Transverse colon (tissue), 4 donors: ENCODE data around the gene KRT28. TPM values are rescaled to one million over a fixed set of nuclear protein-coding genes. Genes with fewer than 3 reads are reported as not detected.

Experiments used
- DNase-seq: peaks from one replicate; pipeline ENCODE4 v3.0.0-alpha.2; 2019
- H3K27ac ChIP-seq, 4 donors: fragments of 200-600 bp; sonication (generic); 2 replicates each; pipeline ENCODE4 v1.5.1; 2016 to 2018; ENCODE audit warnings: inconsistent platforms in 4 of 4
- H3K27me3 ChIP-seq: fragments of 200-600 bp; sonication (generic); 2 replicates; pipeline ENCODE4 v1.5.1; 2017; ENCODE audit warnings: inconsistent platforms
- H3K36me3 ChIP-seq, 4 donors: fragments of 200-600 bp; sonication (generic); 2 replicates each; pipeline ENCODE4 v1.5.1; 2017 to 2019; ENCODE audit warnings: inconsistent platforms in 4 of 4
- H3K4me1 ChIP-seq, 4 donors: fragments of 200-600 bp; sonication (generic); 2 replicates each; pipeline ENCODE4 v1.5.1; 2017 to 2020; ENCODE audit warnings: inconsistent platforms in 4 of 4
- H3K4me3 ChIP-seq, 4 donors: fragments of 200-600 bp; sonication (generic); 1 replicate in 1 of 4; 2 replicates in 3 of 4; pipeline versions ENCODE4 v1.5.1 to v1.6.1; 2017 to 2019; ENCODE audit warnings: inconsistent platforms in 4 of 4
- H3K9me3 ChIP-seq, 2 donors: fragments of 200-600 bp; sonication (generic); 2 replicates each; pipeline ENCODE4 v1.5.1; 2017 to 2019; ENCODE audit warnings: inconsistent platforms in 2 of 2
- CTCF ChIP-seq, 5 experiments: fragments of 200-600 bp in 3 of 5; fragments of 450-650 bp in 2 of 5; sonication (generic) in 3 of 5; IDR thresholded peaks; 1 replicate in 2 of 5; 2 replicates in 3 of 5; pipeline ENCODE4 v1.5.1; 2016 to 2017; ENCODE audit warnings: antibody characterized with exemption in 5 of 5, inconsistent platforms in 3 of 5, mild to moderate bottlenecking in 2 of 5, moderate library complexity in 1 of 5
- EP300 ChIP-seq: sonication (generic); formaldehyde crosslinking; IDR thresholded peaks from one replicate; pipeline ENCODE4 v1.6.1; 2017; ENCODE audit warnings: antibody characterized with exemption, low read depth
- POLR2A ChIP-seq: fragments of 450-650 bp; IDR thresholded peaks from one replicate; pipeline ENCODE4 v1.6.1; 2016; ENCODE audit warnings: antibody characterized with exemption, mild to moderate bottlenecking, moderate library complexity
- POLR2AphosphoS5 ChIP-seq, 3 donors: sonication (generic); formaldehyde crosslinking; IDR thresholded peaks; one replicate each; pipeline ENCODE4 v1.6.1; 2016; ENCODE audit warnings: antibody characterized with exemption in 3 of 3
- WGBS, 2 donors: methylation state at CpG; one replicate each; pipeline ENCODE4 v1.1.5; 2018; ENCODE audit warnings: low coverage in 1 of 2; 5-methylcytosine and 5-hydroxymethylcytosine counted together
- in situ Hi-C, 4 donors: fragments of 200-750 bp; cut with MboI; loops; one replicate each; pipeline versions ENCODE4 v1.15.0 to v1.15.1; 2017; ENCODE audit warnings: low sequenced_read_pairs in 3 of 4, low pct_ligation_motif_present in 1 of 4, low pct_unique_long_range_greater_than_20kb in 1 of 4
- intact Hi-C: fragments of 100-400 bp; cut with DNase I; formaldehyde crosslinking; loops from one replicate; pipeline ENCODE4 v1.15.1; 2023; ENCODE audit warnings: low total_unique reads
- total RNA-seq, 4 donors: library from RNA; depleted of rRNA; stranded (reverse); fragments of >200 nt; gene quantifications; one replicate each; pipeline ENCODE4 v1.1.0, GENCODE V29; 2016

KRT28 gene
- total RNA-seq, 4 donors from 2014 or later = not detected

- no peak for TF ChIP-seq POLR2A
- no peak for TF ChIP-seq POLR2AphosphoS5 (IDR thresholded peaks at IDR 0.05)
- TF ChIP-seq CTCF (IDR thresholded peaks at IDR 0.05) = no peak
- TF ChIP-seq EP300 = no peak
- WGBS, 2 donors = 90 to 100% methylated on average over 1 to 3 of the region's 3 CpGs
- Histone ChIP-seq H3K4me1 (no peaks in the 10 kb centered on the region), H3K9me3 (no peaks in the 10 kb centered on the region), H3K36me3 (no peaks in the 10 kb centered on the region), H3K27me3 (peaks cover 34% of the 10 kb centered on the region), H3K27ac (no peak within 1 kb of the TSS), H3K4me3 (no peak within 1 kb of the TSS)
- DNase-seq = no peak
- intact Hi-C loops = no loop called here
- in situ Hi-C loops = no loop called here
Observed at GRCh38 chr17:40772101-40772500, 27.7 kb downstream of the KRT28 start, which contains the start of gene KRT26. Gene KRT26 (minus strand): TSS chr17:40772201. CDS start chr17:40772113, 88 bp downstream.

- Histone ChIP-seq H3K27ac (no peak overlapping the region), H3K9me3 (peaks cover 8 to 14% of the 10 kb centered on the region in 2 donors), H3K4me3 (no peak overlapping the region), H3K36me3 (no peaks in the 10 kb centered on the region), H3K4me1 (no peaks in the 10 kb centered on the region), H3K27me3 (peaks cover 4% of the 10 kb centered on the region)
- intact Hi-C loops (no loop called here), in situ Hi-C loops (no loop called here)
- TF ChIP-seq EP300 (no peak), POLR2A (no peak), CTCF (IDR thresholded peaks at IDR 0.05) (no peak), POLR2AphosphoS5 (IDR thresholded peaks at IDR 0.05) (no peak)
- no peak for DNase-seq
- 67 to 70% methylated on average over 2 of the region's 2 CpGs for WGBS, 2 donors
Observed at GRCh38 chr17:40765657-40766056, 34.1 kb downstream of the KRT28 start.

- DNase-seq = no peak
- Histone ChIP-seq H3K4me3 (no peak overlapping the region), H3K4me1 (no peaks in the 10 kb centered on the region), H3K27me3 (peaks cover 13% of the 10 kb centered on the region), H3K27ac (no peak overlapping the region), H3K9me3 (peaks cover 17 to 23% of the 10 kb centered on the region in 2 donors), H3K36me3 (no peaks in the 10 kb centered on the region)
- intact Hi-C loops = no loop called here
- 80 to 92% methylated on average over 1 of the region's 1 CpG for WGBS, 2 donors
- no peak for TF ChIP-seq CTCF (IDR thresholded peaks at IDR 0.05)
- no peak for TF ChIP-seq EP300
- TF ChIP-seq POLR2AphosphoS5 (IDR thresholded peaks at IDR 0.05) = no peak
- TF ChIP-seq POLR2A = no peak
- in situ Hi-C loops = no loop called here
Observed at GRCh38 chr17:40763752-40764151, 36.0 kb downstream of the KRT28 start.

GRCh38 chr17:40760105-40761016 lies 39.4 kb downstream of the KRT28 start:
- no peaks in the 10 kb centered on the region for H3K4me1 ChIP-seq
- TF ChIP-seq EP300 (no peak), POLR2A (no peak), POLR2AphosphoS5 (IDR thresholded peaks at IDR 0.05) (no peak), CTCF (IDR thresholded peaks at IDR 0.05) (no peak)
- H3K27ac ChIP-seq = no peak overlapping the region
- no peak for DNase-seq
- 9 to 40% methylated on average over 1 of the region's 1 CpG for WGBS, 2 donors
- H3K9me3 ChIP-seq = peaks cover 17 to 23% of the 10 kb centered on the region in 2 donors
- intact Hi-C loops = no loop called here
- H3K4me3 ChIP-seq = no peak overlapping the region
- H3K27me3 ChIP-seq = peaks cover 26% of the 10 kb centered on the region
- in situ Hi-C loops = no loop called here
- H3K36me3 ChIP-seq = no peaks in the 10 kb centered on the region
